GM12878 (cell line): ENCODE data around the gene GRB10. TPM values are rescaled to one million over a fixed set of nuclear protein-coding genes. Genes with fewer than 3 reads are reported as not detected.

Source experiments
- ATAC-seq: fragments of 200-7000 bp; cut with Tn5 transposase; 3 replicates; pipeline ENCODE4 v1.9.1; 2020; ENCODE audit warnings: mild to moderate bottlenecking, moderate library complexity
- BruUV-seq: library from RNA; stranded (reverse); fragments of 400-500 nt; replicated peaks from 2 replicates; lab custom pipeline; 2021; lab: Mats Ljungman, UMichigan
- CTCF ChIA-PET: fragments of 300-600 bp; sonication (Branson Sonifier 250); formaldehyde crosslinking; extraction: SDS; loops from one replicate; lab custom pipeline; 2021; ENCODE audit warnings: inconsistent platforms; lab: Yijun Ruan, JAX
- POLR2A ChIA-PET: fragments of 350-600 bp; formaldehyde crosslinking; extraction: SDS; loops from one replicate; lab custom pipeline; 2021; ENCODE audit warnings: inconsistent platforms; lab: Charles Lee
- RAD21 ChIA-PET: fragments of 300-600 bp; sonication (Branson Sonifier 250); formaldehyde crosslinking; loops from one replicate; lab custom pipeline; 2023; ENCODE audit warnings: antibody characterized with exemption; ENCODE audit not compliant: unreplicated experiment; lab: Charles Lee
- SMC1A ChIA-PET: fragments of 300-600 bp; sonication (Branson Sonifier 250); formaldehyde crosslinking; loops from one replicate; lab custom pipeline; 2023; ENCODE audit not compliant: unreplicated experiment, uncharacterized antibody; lab: Charles Lee
- DNase-seq: peaks from one replicate; pipeline ENCODE4 v3.0.0-alpha.2; 2011; ENCODE audit warnings: low read depth, low spot score
- FAIRE-seq: peaks from 3 replicates; lab custom pipeline; 2011; peaks lifted over from hg19 to GRCh38; lab: Jason Lieb, UNC
- H2AFZ ChIP-seq: 2 replicates; pipeline ENCODE4 v1.6.0; 2011; ENCODE audit warnings: low read depth, low read length, control low read depth; ENCODE audit not compliant: control insufficient read depth
- H3K27ac ChIP-seq: 2 replicates; pipeline ENCODE4 v1.5.1; 2011; ENCODE audit warnings: control low read depth; ENCODE audit not compliant: control insufficient read depth, insufficient read depth
- H3K27me3 ChIP-seq, 2 experiments: replicated peaks in 1 of 2; 2 replicates each; pipeline versions ENCODE4 v1.6.0 to v1.6.1; 2011; ENCODE audit warnings: low read length in 1 of 2; ENCODE audit not compliant: control insufficient read depth in 2 of 2, insufficient read depth in 2 of 2
- H3K36me3 ChIP-seq, 2 experiments: 2 replicates each; pipeline ENCODE4 v1.5.1; 2011; ENCODE audit warnings: low read length in 1 of 2; ENCODE audit not compliant: control insufficient read depth in 2 of 2, insufficient read depth in 2 of 2
- H3K4me1 ChIP-seq: 2 replicates; pipeline ENCODE4 v1.6.1; 2011; ENCODE audit warnings: mild to moderate bottlenecking, low read length, moderate library complexity, mixed read lengths; ENCODE audit not compliant: control insufficient read depth, insufficient read depth
- H3K4me2 ChIP-seq: 2 replicates; pipeline ENCODE4 v1.6.0; 2011; ENCODE audit warnings: control low read depth; ENCODE audit not compliant: control insufficient read depth, insufficient read depth
- H3K4me3 ChIP-seq: fragments of 200-600 bp; sonication (generic); 2 replicates; pipeline ENCODE4 v1.5.1; 2016
- H3K79me2 ChIP-seq: 2 replicates; pipeline ENCODE4 v1.6.0; 2011; ENCODE audit warnings: low read length; ENCODE audit not compliant: control insufficient read depth, insufficient read depth
- H3K9ac ChIP-seq: 2 replicates; pipeline ENCODE4 v1.8.0; 2011; ENCODE audit warnings: low read length, control low read depth, mixed read lengths; ENCODE audit not compliant: control insufficient read depth, insufficient read depth
- H3K9me3 ChIP-seq: replicated peaks from 3 replicates; pipeline ENCODE4 v1.5.1; 2011; ENCODE audit warnings: mild to moderate bottlenecking, low read length; ENCODE audit not compliant: control insufficient read depth, insufficient read depth
- H4K20me1 ChIP-seq: 2 replicates; pipeline ENCODE4 v1.6.0; 2011; ENCODE audit not compliant: control insufficient read depth, insufficient read depth
- ETV6 ChIP-seq, 2 experiments: fragments of 450-650 bp in 1 of 2; IDR thresholded peaks in 1 of 2; conservative IDR thresholded peaks in 1 of 2; 2 replicates each; pipeline ENCODE4 v1.6.1; 2014; ENCODE audit warnings: antibody characterized with exemption in 1 of 2, borderline replicate concordance in 1 of 2, low read depth in 1 of 2, mild to moderate bottlenecking in 1 of 2, moderate library complexity in 1 of 2
- FOXK2 ChIP-seq: fragments of 450-650 bp; IDR thresholded peaks from 2 replicates; pipeline ENCODE4 v1.6.1; 2017; ENCODE audit warnings: mild to moderate bottlenecking, moderate library complexity
- KAT2A ChIP-seq: conservative IDR thresholded peaks from 2 replicates; pipeline ENCODE4 v1.6.1; 2011; ENCODE audit warnings: low read depth, low read length; ENCODE audit not compliant: control insufficient read depth
- ZBTB11 ChIP-seq: fragments of 450-650 bp; formaldehyde crosslinking; IDR thresholded peaks from 2 replicates; pipeline ENCODE4 v1.5.0; 2022; ENCODE audit warnings: mild to moderate bottlenecking, missing genetic modification characterization
- WGBS: methylation state at CpG from one replicate; pipeline ENCODE4 v1.1.6; 2016; ENCODE audit warnings: low lambda C conversion rate; ENCODE audit not compliant: insufficient replicate concordance, insufficient coverage; ENCODE audit errors: missing lambda C conversion rate; 5-methylcytosine and 5-hydroxymethylcytosine counted together
- in situ Hi-C: fragments of 300-500 bp; cut with MboI; formaldehyde crosslinking; loops from 9 replicates; pipeline ENCODE4 v1.14.3; 2018; ENCODE audit warnings: mixed read lengths
- intact Hi-C: fragments of 100-400 bp; cut with micrococcal nuclease; formaldehyde crosslinking; loops from one replicate; pipeline ENCODE4 v1.14.2; 2022; ENCODE audit not compliant: unreplicated experiment
- polyA plus RNA-seq, 11 experiments: library from polyadenylated mRNA; depleted of rRNA in 4 of 11; unstranded in 6 of 11; stranded (reverse) in 5 of 11; fragments of >200 nt; fragmentation: Nextera tagmentation in 4 of 11; fragmentation: Illumina TruSeq in 1 of 11; extraction: Ambion mirVana in 4 of 11; extraction: Trizol in 1 of 11; gene quantifications; 1 replicate in 1 of 11; 2 replicates in 10 of 11; pipeline versions ENCODE4 v1.2.1 to v1.2.3, GENCODE V29; 2011 to 2016; ENCODE audit warnings: inconsistent platforms in 2 of 11, missing spikeins in 2 of 11, low read depth in 1 of 11
- total RNA-seq, 4 experiments: library from RNA; depleted of rRNA in 3 of 4; stranded (reverse); fragments of >200 nt in 3 of 4; fragmentation: Illumina TruSeq in 1 of 4; extraction: Trizol in 1 of 4; gene quantifications; 2 replicates each; pipeline versions ENCODE4 v1.2.1 to v1.2.3, GENCODE V29; 2013 to 2021

Gene GRB10
- total and polyA plus RNA-seq, 10 of the 15 experiments (the other 5 are each of a cell fraction or from before 2014, with no cell fraction given): 0.04 to 0.33 TPM; not detected in 8

- H3K79me2 ChIP-seq: no peaks in the 10 kb centered on the region
- TF ChIP-seq ETV6 (conservative IDR thresholded peaks at IDR 0.05 in 1 of 2, IDR thresholded peaks at IDR 0.05 in 1 of 2; ENCODE audit: borderline replicate concordance in 1 of 2, low read depth in 1 of 2): no peak
- TF ChIP-seq FOXK2: no peak
- TF ChIP-seq KAT2A: no peak
- no peak for TF ChIP-seq ZBTB11
- TF ChIP-seq, all 136 proteins: peak for 0
- peaks cover 0 to 4% of the 10 kb centered on the region in 2 experiments; a peak in 1 of 4 replicates for H3K27me3 ChIP-seq
- peaks cover 10% of the 10 kb centered on the region; the same call in 1 of the 2 replicates for H3K4me1 ChIP-seq
- no peak for ATAC-seq
- SMC1A ChIA-PET: no interaction called here
- H4K20me1 ChIP-seq: no peaks in the 10 kb centered on the region
- POLR2A ChIA-PET: no interaction called here
- H2AFZ ChIP-seq: no peak overlapping the region
- no peak overlapping the region for H3K9ac ChIP-seq
- no peak for DNase-seq
- no peaks in the 10 kb centered on the region; the same call in 2 of the 3 replicates for H3K9me3 ChIP-seq
- intact Hi-C loops: no loop called here
- H3K4me2 ChIP-seq: no peak overlapping the region
- BruUV-seq: no TSS peak
- no peak overlapping the region for H3K4me3 ChIP-seq
- no peak overlapping the region for H3K27ac ChIP-seq
- WGBS: 32% methylated on average over 4 of the region's 4 CpGs
- CTCF ChIA-PET: no interaction called here
- RAD21 ChIA-PET: no interaction called here
- FAIRE-seq: no peak
- H3K36me3 ChIP-seq: no peaks in the 10 kb centered on the region
- in situ Hi-C loops: no loop called here
Observed at GRCh38 chr7:50655020-50655419, 127.7 kb downstream of the GRB10 start.
